Activated naive CD4-positive, alpha-beta T cell treated with anti-CD3 and anti-CD28 coated beads, Interleukin-2, amount 10 ng/mL, durations not matched to agents 5 hours and 36 hours (primary cell): ENCODE data around the gene FGA. TPM values are rescaled to one million over a fixed set of nuclear protein-coding genes. Genes with fewer than 3 reads are reported as not detected.

Experiments
- total RNA-seq, 2 experiments: library from RNA; stranded (reverse); gene quantifications; one replicate each; pipeline ENCODE4 v1.2.3, GENCODE V29; 2021

Gene FGA
- total RNA-seq, result not detected

DNA sequence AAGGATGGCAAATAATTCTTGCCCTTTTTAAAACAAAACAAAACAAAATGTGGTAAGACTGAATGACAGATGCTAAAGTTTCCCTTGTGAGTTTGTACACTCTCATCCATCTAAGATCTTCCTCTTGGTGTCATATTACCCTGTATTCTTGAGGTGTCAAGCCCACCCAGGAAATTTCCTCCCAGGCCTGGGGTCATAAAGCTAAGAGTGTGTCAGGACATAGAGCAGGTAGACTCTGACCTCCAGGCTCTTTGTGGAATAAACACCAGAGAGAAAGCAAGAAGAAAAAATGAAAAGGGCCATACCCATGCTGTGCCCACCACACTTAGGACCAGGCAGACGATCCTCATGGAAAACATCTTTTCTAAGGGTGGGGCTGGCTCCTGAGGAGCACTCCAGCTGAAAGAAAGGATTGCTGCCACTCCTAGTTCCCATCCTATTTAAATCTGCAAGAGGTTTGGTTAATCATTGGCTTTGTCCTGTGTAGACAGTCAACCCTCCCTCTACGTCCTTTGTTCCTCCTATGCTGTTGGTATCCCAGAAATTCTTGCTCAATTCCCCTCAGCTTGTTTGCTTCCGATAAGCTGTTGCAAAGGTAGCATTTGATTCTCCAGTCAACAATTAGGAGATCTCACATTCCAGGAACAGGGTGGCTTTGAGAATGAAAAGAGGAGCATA lies at the start of gene FGA:
TSS of gene FGA (minus strand) at position 414 of the 678 bp plus-strand sequence. CDS start at position 359, 55 bp downstream.

GRCh38 chr4:154612472-154613414 lies 22.2 kb upstream of the FGA start, which contains the start of gene FGG:
Gene FGG, minus strand, starts transcription at chr4:154612656. Its CDS starts 47 bp downstream, at chr4:154612609.

GRCh38 chr4:154562697-154563254 lies 27.8 kb downstream of the FGA start, which contains the start of gene FGB:
Gene FGB, plus strand, starts transcription at chr4:154563011. Its CDS starts 8 bp downstream, at chr4:154563019.

DNA sequence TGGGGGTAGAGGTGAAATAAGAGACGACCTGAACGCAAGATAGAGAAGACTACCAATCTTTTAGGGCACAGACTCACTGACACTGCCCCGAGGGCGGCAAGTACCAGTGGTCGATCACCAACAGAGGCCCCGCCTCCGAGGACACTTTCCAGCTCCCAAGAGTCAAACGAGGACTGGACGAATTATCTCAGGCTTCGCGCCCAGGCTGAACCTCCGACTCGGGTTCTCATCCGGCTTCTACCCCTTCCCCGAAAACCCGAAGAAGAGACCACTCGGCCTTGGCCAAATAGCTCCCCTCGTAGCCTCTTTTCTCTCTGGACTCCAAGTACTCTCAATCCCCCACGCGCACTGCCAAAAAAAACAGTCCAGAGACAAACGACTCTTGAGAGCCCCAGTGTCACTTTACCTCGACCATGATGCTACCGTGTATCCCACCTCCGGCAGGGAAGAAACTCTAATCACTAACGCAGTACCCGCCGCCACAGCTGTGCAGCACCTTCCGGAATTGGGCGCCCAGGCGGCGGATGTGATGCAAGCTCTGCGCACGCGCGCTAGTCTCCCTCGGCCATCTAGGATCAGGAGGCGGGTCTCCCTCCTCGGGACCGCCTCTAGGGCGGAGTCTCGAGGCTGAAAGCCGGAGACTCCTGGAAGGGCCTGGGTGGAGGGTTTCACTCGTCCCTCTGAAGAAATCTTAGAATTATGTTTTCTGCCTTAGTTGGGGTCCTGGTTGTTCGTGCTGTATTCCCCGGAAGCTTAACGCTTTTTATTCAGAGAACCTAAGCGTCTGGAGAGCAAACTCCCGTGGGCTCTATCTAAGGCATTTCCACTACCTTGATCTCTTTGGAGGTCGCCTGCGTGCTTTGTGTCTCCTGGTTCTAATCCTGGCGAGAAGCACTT lies 40.4 kb downstream of the FGA start, which contains the start of gene PLRG1:
TSS of gene PLRG1 (minus strand) at position 507 of the 897 bp plus-strand sequence. CDS start at position 415, 92 bp downstream.

Other genes with a start within 250 kb of the FGA start
- not detected for gene DCHS2, start 98.9 kb downstream of the FGA start, total RNA-seq
- gene PLRG1, start 40.3 kb downstream of the FGA start, total RNA-seq, result 10 to 100 TPM; 69.8 to 81.2 TPM
- gene FGB, start 27.7 kb downstream of the FGA start, total RNA-seq, result not detected
- not detected for gene FGG, start 21.9 kb upstream of the FGA start, total RNA-seq
- gene LRAT, start 153.3 kb upstream of the FGA start, total RNA-seq, result not detected
- gene RBM46, start 190.5 kb upstream of the FGA start, total RNA-seq, result not detected